Endothelial cell of umbilical vein (primary cell): ENCODE results near the gene CERS3. TPM values are rescaled to one million over a fixed set of nuclear protein-coding genes. Genes with fewer than 3 reads are reported as not detected.

ENCODE experiments used
- BruUV-seq: library from RNA; stranded (reverse); fragments of 400-500 nt; replicated peaks from 2 replicates; lab custom pipeline; 2021; lab: Mats Ljungman, UMichigan
- CTCF ChIA-PET: fragments of 300-600, 350-600 bp; sonication (Branson Sonifier 250); formaldehyde crosslinking; loops from one replicate; lab custom pipeline; 2021; ENCODE audit warnings: antibody characterized with exemption, inconsistent platforms; lab: Charles Lee
- POLR2A ChIA-PET: fragments of 300-600, 350-600 bp; sonication (Branson Sonifier 250); formaldehyde crosslinking; loops from one replicate; lab custom pipeline; 2021; ENCODE audit warnings: antibody characterized with exemption, inconsistent platforms; lab: Charles Lee
- DNase-seq: peaks from one replicate; pipeline ENCODE4 v3.0.0-alpha.2; 2011; ENCODE audit warnings: low read depth, low spot score
- FAIRE-seq: peaks from 2 replicates; lab custom pipeline; 2011; peaks lifted over from hg19 to GRCh38; lab: Jason Lieb, UNC
- H2AFZ ChIP-seq: 2 replicates; pipeline ENCODE4 v1.6.0; 2012; ENCODE audit warnings: low read depth, low read length, control low read depth, inconsistent platforms
- H3K27ac ChIP-seq: 2 replicates; pipeline ENCODE4 v1.5.1; 2011; ENCODE audit warnings: low read depth, mild to moderate bottlenecking, control low read depth, low read length, moderate library complexity; ENCODE audit not compliant: insufficient read depth
- H3K27me3 ChIP-seq, 2 experiments: 2 replicates each; pipeline versions ENCODE4 v1.6.0 to v1.6.1; 2011; ENCODE audit warnings: low read length in 2 of 2, mixed read lengths in 1 of 2; ENCODE audit not compliant: control insufficient read depth in 2 of 2, insufficient read depth in 2 of 2
- H3K36me3 ChIP-seq, 2 experiments: 2 replicates in 1 of 2; 3 replicates in 1 of 2; pipeline ENCODE4 v1.5.1; 2011; ENCODE audit warnings: low read length in 2 of 2, mild to moderate bottlenecking in 1 of 2, moderate library complexity in 1 of 2; ENCODE audit not compliant: control insufficient read depth in 2 of 2, insufficient read depth in 2 of 2; ENCODE audit errors: extremely low read depth in 1 of 2
- H3K4me1 ChIP-seq: 3 replicates; pipeline ENCODE4 v1.5.1; 2011; ENCODE audit warnings: mild to moderate bottlenecking, low read length; ENCODE audit not compliant: control insufficient read depth, insufficient read depth; ENCODE audit errors: extremely low read depth
- H3K4me2 ChIP-seq: 2 replicates; pipeline ENCODE4 v1.6.1; 2011; ENCODE audit warnings: low read length, control low read depth, mixed read lengths; ENCODE audit not compliant: insufficient read depth
- H3K4me3 ChIP-seq, 3 experiments: fragments of 200-600 bp in 1 of 3; sonication (generic), shearing (Covaris generic) in 1 of 3; replicated peaks in 1 of 3; 2 replicates each; pipeline ENCODE4 v1.5.1; 2011 to 2016; ENCODE audit warnings: control low read depth in 3 of 3, low read length in 3 of 3, mild to moderate bottlenecking in 2 of 3, inconsistent platforms in 1 of 3, low read depth in 1 of 3, moderate library complexity in 1 of 3; ENCODE audit not compliant: insufficient read depth in 1 of 3
- H3K79me2 ChIP-seq: 2 replicates; pipeline ENCODE4 v1.6.0; 2012; ENCODE audit warnings: low read length, inconsistent platforms; ENCODE audit not compliant: control insufficient read depth, insufficient read depth
- H3K9ac ChIP-seq: replicated peaks from 2 replicates; pipeline ENCODE3; 2011; ENCODE audit warnings: low read length, control low read depth; ENCODE audit not compliant: insufficient read depth; ENCODE audit errors: extremely low read depth
- H3K9me1 ChIP-seq: replicated peaks from 3 replicates; pipeline ENCODE4 v1.6.0; 2011; ENCODE audit warnings: mild to moderate bottlenecking, low read length; ENCODE audit not compliant: control insufficient read depth, insufficient read depth; ENCODE audit errors: extremely low read depth
- H3K9me3 ChIP-seq: replicated peaks from 2 replicates; pipeline ENCODE4 v1.5.1; 2012; ENCODE audit warnings: low read length, inconsistent platforms; ENCODE audit not compliant: control insufficient read depth, insufficient read depth
- H4K20me1 ChIP-seq: replicated peaks from 2 replicates; pipeline ENCODE3; 2011; ENCODE audit warnings: mild to moderate bottlenecking, low read length; ENCODE audit not compliant: control insufficient read depth, insufficient read depth; ENCODE audit errors: extremely low read depth
- EZH2 ChIP-seq: IDR thresholded peaks from 2 replicates; pipeline ENCODE4 v1.6.1; 2012; ENCODE audit warnings: borderline replicate concordance, low read depth, mild to moderate bottlenecking, moderate library complexity, low read length, inconsistent platforms; ENCODE audit not compliant: severe bottlenecking
- FOS ChIP-seq: IDR thresholded peaks from 2 replicates; pipeline ENCODE4 v1.6.1; 2011; ENCODE audit warnings: mild to moderate bottlenecking, low read length, moderate library complexity, borderline replicate concordance; ENCODE audit not compliant: insufficient read depth
- GATA2 ChIP-seq: IDR thresholded peaks from 2 replicates; pipeline ENCODE4 v1.7.0; 2011; ENCODE audit warnings: low read depth, mild to moderate bottlenecking, moderate library complexity, mixed read lengths, low read length; ENCODE audit not compliant: insufficient read length, insufficient read depth
- JUN ChIP-seq: IDR thresholded peaks from 2 replicates; pipeline ENCODE4 v1.6.1; 2011; ENCODE audit warnings: borderline replicate concordance, low read depth; ENCODE audit not compliant: insufficient read length, insufficient read depth
- MYC ChIP-seq: IDR thresholded peaks from one replicate; pipeline ENCODE4 v1.6.1; 2011; ENCODE audit warnings: mild to moderate bottlenecking, low read depth, low read length
- POLR2A ChIP-seq: IDR thresholded peaks from 2 replicates; pipeline ENCODE4 v1.6.1; 2012; ENCODE audit warnings: low read depth, mild to moderate bottlenecking, control low read depth, low read length
- POLR2AphosphoS5 ChIP-seq: IDR thresholded peaks from 2 replicates; pipeline ENCODE4 v1.6.1; 2012; ENCODE audit warnings: low read depth, mild to moderate bottlenecking, control low read depth, low read length, moderate library complexity; ENCODE audit not compliant: insufficient read depth
- dilution Hi-C: fragments of 300-500 bp; cut with MboI; formaldehyde crosslinking; loops from one replicate; pipeline ENCODE4 v1.15.0; 2019; ENCODE audit warnings: low sequenced_read_pairs; ENCODE audit not compliant: extremely low pct_ligation_motif_present
- intact Hi-C: fragments of 100-400 bp; cut with micrococcal nuclease; formaldehyde crosslinking; loops from one replicate; pipeline ENCODE4 v1.10.0; 2022
- polyA plus RNA-seq, 4 experiments: library from polyadenylated mRNA; depleted of rRNA in 3 of 4; stranded (reverse) in 3 of 4; unstranded in 1 of 4; fragments of >200 nt; gene quantifications; 2 replicates each; pipeline versions ENCODE4 v1.2.1 to v1.2.3, GENCODE V29; 2011 to 2012; ENCODE audit warnings: missing spikeins in 1 of 4
- total RNA-seq: library from RNA; stranded (reverse); gene quantifications from 2 replicates; pipeline ENCODE4 v1.2.3, GENCODE V29; 2021
- TF ChIP-seq, protein P1 (sequence below), 2 donors: IDR thresholded peaks; 1 replicate in 1 of 2; 2 replicates in 1 of 2; pipeline ENCODE4 v1.5.1; 2011; ENCODE audit warnings: low read length in 2 of 2, mild to moderate bottlenecking in 2 of 2, moderate library complexity in 2 of 2, control low read depth in 1 of 2, inconsistent platforms in 1 of 2, low read depth in 1 of 2; ENCODE audit not compliant: insufficient read depth in 1 of 2; ENCODE audit errors: extremely low read depth in 1 of 2
- TF ChIP-seq, protein P2 (sequence below): IDR thresholded peaks from 2 replicates; pipeline ENCODE4 v1.6.1; 2011; ENCODE audit not compliant: insufficient read depth, insufficient read length

The CERS3 gene
- total and polyA plus RNA-seq, 2 donors (not counting 3 experiments of a cell fraction or from before 2014, with no cell fraction given) = not detected

DNA sequence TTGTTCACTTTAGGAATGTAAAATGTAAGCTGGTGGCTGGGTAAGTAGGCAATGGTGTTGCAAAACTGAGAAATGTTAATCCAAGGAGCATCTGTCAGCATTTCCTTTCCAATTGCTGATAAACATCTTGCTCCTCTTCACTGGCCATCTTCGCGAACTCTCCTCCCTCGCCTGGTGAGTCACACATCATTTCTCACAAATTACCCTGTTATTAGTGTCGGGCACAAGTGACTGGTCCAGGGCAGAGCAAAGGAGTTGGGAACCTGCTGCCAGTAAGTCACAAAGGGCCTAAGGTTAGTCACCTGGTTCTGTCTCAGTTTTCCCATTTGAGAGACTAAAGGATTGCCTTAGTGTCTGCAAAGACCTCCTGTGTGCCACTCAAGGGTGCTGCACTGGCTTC lies 13.0 kb downstream of the CERS3 start:
- Histone ChIP-seq H3K36me3 (no peaks in the 10 kb centered on the region), H3K9ac (no peak overlapping the region), H3K4me3 (no peak overlapping the region), H3K79me2 (no peaks in the 10 kb centered on the region), H3K27me3 (no peaks in the 10 kb centered on the region), H3K27ac (no peak overlapping the region), H2AFZ (no peak overlapping the region), H3K4me2 (no peak overlapping the region), H3K9me1 (no peaks in the 10 kb centered on the region), H3K9me3 (no peaks in the 10 kb centered on the region), H3K4me1 (no peaks in the 10 kb centered on the region), H4K20me1 (no peaks in the 10 kb centered on the region)
- no peak for FAIRE-seq
- ChIA-PET CTCF (no interaction called here), POLR2A (no interaction called here)
- TF ChIP-seq EZH2 = no peak
- TF ChIP-seq FOS = no peak
- no peak for TF ChIP-seq JUN
- no peak for TF ChIP-seq MYC
- TF ChIP-seq, protein P1, sequence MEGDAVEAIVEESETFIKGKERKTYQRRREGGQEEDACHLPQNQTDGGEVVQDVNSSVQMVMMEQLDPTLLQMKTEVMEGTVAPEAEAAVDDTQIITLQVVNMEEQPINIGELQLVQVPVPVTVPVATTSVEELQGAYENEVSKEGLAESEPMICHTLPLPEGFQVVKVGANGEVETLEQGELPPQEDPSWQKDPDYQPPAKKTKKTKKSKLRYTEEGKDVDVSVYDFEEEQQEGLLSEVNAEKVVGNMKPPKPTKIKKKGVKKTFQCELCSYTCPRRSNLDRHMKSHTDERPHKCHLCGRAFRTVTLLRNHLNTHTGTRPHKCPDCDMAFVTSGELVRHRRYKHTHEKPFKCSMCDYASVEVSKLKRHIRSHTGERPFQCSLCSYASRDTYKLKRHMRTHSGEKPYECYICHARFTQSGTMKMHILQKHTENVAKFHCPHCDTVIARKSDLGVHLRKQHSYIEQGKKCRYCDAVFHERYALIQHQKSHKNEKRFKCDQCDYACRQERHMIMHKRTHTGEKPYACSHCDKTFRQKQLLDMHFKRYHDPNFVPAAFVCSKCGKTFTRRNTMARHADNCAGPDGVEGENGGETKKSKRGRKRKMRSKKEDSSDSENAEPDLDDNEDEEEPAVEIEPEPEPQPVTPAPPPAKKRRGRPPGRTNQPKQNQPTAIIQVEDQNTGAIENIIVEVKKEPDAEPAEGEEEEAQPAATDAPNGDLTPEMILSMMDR (IDR thresholded peaks at IDR 0.05; ENCODE audit: extremely low read depth in 1 of 2, insufficient read depth in 1 of 2, low read depth in 1 of 2, low read length in 2 of 2) = no peak
- TF ChIP-seq POLR2AphosphoS5 = no peak
- TF ChIP-seq, protein P2, sequence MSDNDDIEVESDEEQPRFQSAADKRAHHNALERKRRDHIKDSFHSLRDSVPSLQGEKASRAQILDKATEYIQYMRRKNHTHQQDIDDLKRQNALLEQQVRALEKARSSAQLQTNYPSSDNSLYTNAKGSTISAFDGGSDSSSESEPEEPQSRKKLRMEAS = no peak
- no peak for TF ChIP-seq GATA2
- no peak for TF ChIP-seq POLR2A
- BruUV-seq = no TSS peak
- intact Hi-C loops (no loop called here), dilution Hi-C loops (no loop called here)
- no peak for DNase-seq
